ENCODE results near the gene WNK2.
A peak's percentile ranks its signal among the peaks of the same experiment; 100 is the strongest.

Gene WNK2

DNA sequence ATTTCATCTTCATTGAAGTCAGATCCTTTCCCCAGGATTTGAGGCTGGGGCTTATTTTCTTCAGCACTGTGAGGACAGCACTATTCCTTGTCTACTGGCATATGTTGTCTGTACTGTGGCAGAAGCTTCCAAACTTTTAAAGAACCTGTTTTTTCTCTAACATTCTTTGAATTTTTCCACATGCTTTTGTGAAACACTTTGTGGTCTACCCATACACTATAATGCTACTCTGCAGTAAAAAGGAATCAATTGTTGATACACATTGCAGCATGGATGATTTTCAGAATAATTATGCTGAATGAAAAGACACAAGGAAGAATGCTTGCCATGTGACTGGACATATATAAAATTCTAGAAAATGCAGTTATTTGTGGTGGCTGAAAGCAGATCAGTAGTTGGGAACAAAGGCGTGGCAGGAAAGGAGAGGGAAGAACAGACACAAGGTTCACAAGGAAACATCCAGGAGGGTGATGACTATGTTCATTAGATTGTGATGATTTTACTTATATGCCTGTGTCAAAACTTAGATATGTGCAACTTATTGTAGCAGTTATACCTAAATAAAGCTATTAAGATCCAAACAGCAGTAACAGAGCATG lies 96.8 kb downstream of the WNK2 start:
- DNase-seq, result no peak

DNA sequence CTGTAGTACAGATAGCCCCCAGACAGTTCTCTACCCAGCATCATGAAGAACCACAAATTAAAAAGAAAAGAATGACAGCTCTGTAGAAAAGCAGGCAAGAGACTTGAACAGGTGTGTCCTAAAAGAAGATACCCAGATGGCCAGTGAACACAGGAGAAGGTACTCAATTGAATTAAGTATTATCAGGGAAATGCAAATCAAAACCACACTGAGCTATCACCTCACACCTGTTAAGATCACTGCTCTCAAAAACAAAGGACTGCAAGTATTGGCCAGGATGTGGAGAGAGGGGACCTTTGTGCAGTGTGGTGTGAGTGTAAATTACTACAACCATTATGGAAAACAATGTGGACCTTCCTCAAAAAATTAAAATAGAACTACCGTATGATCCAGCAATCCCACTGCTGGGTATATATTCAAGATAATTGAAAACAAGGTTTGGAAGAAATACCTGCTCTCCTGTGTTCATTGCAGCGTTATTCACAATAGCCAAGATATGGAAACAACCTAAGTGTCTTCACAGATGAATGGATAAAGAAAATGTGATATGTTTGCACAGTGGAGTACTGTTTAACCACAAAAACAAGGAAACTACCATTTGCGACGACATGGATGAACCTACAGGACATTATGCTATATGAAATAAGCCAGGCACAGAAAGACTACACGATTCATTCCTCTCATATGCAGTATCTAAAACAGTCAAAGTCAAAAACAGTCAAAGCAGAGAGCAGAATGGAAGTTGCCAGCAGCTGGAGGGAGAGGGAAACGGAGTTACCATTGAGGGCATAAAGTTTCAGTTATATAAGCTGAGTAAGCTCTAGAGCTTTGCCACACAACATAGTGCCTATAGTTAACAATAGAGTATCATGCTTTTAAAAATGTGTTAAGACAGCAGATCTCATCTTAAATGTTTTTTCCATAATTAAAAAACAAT lies 102.6 kb downstream of the WNK2 start:
- DNase-seq, result peak; percentile 61

DNA sequence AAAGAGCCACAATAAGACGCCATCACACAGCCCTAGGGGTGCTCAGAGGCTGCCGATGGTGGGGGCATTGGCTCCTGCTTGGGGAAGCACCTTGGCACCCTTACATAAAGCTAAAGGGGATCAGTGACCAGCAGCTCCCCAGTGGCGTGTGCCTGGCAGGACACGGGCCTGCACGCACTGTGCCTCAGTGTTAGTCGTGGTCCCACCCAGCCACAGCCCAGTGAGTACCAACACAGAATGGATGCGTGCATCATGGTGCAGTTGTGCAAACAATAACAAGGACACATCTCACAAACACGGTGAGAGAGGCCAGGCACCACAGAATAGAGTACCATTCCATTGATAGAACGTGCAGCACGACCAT lies 103.2 kb downstream of the WNK2 start:
- no peak for DNase-seq

DNA sequence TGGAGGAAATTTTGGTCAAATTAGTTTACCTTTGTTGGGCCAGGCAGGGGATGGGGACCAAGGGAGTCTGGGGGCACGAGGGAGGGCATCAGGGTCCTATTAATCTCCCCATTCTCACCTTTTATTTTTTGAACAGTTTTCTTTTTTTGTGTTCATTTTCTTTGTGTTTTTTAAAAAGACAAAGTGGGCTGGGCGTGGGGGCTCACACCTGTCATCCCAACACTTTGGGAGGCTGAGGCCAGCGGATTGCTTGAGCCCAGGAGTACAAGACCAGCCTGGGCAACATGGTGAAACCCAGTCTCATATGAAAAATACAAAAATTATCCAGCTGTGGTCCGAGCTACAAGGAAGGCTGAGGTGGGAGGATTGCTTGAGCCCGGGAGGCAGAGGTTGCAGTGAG lies 103.7 kb downstream of the WNK2 start:
- DNase-seq, result no peak

DNA sequence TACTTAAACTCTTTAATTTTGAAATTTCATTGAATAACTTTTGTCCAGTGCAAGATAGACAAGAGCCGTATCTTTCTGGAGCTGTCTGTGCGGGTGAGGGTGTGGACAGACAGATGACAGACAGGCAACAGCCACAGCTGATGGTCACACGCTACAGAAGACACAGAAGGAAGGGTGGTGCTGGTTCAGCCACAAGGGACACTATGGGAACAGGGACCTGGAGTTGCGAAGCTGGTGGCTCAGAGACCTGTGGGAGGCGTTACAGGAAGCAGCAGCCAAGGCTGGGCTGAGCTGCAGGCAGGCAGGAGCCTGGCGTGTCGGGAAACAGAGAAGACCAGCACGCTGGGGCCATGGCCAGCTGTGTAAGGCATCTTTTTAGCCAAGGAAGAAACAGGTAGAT lies 104.4 kb downstream of the WNK2 start:
- no peak for DNase-seq

DNA sequence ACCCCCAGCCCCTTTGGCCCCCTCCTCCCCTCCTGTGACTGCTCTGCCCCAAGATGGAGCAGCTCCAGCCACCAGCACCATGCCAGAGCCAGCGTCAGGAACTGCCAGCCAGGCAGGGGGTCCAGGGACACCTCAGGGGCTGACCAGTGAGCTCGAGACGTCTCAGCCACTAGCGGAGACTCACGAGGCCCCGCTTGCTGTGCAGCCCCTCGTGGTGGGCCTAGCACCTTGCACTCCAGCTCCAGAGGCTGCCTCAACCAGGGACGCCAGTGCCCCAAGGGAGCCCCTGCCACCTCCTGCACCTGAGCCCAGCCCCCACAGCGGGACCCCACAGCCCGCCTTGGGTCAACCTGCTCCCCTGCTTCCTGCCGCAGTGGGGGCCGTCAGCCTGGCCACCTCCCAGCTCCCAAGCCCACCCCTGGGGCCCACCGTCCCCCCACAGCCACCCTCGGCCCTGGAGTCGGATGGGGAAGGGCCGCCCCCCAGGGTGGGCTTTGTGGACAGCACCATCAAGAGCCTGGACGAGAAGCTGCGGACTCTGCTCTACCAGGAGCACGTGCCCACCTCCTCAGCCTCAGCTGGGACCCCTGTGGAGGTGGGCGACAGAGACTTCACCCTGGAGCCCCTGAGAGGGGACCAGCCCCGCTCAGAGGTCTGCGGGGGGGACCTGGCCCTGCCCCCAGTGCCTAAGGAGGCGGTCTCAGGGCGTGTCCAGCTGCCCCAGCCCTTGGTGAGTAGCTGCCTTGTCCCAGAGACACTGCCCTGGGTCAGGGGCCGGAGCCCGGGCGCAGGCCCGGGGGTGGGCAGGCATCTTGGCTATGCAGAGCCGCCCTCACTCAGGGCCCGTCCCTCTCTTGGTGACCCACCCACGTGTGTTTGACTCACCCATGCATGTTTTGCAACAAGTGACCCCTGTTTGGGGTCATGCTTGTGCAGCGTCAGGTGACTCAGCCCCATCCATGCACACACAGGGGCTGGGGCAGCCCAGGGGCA lies 105.2 kb downstream of the WNK2 start:
- no peak for DNase-seq

DNA sequence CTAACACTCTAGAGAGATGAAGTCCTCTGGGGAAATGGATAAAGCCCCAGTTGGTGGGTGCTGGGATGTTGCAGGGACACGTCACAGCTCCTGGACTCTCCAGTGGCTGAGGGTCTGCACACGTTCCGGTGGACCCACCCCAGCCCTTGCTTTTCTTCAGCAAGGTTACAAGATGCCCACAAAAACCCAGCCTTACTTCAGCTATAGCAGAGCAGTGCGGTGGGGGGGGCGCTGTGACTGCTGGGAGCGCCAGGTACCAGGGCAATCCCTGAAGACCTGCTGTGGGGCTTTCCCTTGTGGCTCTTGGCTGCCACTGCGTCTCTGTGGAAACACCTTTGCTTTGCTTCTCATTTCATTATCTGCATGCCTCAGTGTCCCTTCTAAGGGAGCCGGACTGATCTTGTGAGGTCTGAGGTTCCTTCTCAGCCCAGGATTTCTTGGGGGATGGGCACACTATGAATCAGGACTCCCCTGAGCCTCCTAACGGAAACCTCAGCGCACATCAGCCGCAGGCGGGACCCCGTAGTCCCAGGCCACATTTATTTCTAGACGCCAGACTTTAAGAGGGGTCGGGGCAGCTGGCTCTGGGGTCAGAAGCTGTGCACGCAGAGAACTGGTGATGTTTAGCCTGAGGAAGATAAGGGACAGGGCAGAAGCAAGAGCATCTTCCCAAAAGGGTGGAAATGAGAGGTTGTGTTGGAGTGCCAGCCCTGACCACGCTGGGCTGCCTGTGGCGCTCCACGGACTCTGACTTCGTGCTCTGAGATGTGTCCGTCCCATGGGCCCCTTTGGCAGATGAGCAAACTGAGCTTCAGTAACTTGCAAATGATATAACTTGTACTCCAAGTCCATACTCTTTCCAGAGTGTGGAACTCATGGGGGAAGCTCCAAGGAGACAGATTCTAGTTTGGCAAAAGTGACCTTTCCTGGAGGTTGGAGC lies 106.8 kb downstream of the WNK2 start:
- DNase-seq, result no peak

DNA sequence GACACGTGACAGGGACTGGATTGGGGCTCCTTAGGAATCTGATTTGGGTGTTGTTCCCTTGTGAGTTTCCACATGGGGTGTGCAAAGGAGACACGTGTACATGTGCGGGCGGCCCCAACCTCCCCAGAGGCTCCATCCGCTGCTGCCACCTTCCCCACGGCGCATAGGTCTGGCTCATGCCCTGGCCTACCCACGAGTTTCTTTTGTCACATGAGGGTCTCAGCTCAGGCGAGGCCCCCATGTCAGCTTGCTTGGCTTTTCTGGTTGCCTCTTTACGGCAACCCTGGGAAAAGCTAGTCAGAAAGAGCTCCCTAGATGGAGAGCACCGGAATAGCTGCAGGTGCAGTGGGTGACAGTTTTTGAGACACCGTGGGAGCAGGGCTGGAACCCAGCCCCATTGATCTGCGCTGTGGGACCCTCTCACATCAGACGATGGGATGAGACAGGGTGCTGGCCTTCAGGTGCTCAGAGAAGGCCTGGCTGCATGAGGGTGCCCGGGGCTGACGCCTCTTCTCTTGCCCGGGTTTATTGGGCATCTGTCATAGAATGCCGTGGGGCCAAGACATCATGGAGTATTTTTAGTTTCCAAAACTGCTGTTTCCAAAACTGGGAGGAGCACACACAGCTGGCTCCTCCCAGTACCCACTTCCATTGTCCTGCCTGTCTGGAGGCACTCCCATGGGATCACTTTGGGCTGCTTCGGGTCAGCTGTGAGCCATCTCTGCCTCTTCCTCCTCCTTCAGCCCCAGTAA lies 107.8 kb downstream of the WNK2 start:
- DNase-seq, result no peak

DNA sequence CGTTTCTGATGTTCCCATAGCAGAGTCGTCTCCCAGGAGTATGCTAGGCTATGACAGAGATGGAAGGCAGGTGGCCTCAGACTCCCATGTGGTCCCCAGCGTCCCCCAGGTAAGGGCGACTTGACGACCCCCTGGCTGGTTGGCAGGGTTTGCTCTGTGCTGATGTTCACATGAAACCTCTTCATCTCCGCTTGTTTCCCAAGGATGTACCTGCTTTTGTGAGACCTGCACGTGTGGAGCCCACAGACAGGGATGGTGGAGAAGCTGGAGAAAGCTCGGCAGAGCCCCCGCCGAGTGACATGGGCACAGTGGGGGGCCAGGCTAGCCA lies 108.3 kb downstream of the WNK2 start:
- no peak for DNase-seq

DNA sequence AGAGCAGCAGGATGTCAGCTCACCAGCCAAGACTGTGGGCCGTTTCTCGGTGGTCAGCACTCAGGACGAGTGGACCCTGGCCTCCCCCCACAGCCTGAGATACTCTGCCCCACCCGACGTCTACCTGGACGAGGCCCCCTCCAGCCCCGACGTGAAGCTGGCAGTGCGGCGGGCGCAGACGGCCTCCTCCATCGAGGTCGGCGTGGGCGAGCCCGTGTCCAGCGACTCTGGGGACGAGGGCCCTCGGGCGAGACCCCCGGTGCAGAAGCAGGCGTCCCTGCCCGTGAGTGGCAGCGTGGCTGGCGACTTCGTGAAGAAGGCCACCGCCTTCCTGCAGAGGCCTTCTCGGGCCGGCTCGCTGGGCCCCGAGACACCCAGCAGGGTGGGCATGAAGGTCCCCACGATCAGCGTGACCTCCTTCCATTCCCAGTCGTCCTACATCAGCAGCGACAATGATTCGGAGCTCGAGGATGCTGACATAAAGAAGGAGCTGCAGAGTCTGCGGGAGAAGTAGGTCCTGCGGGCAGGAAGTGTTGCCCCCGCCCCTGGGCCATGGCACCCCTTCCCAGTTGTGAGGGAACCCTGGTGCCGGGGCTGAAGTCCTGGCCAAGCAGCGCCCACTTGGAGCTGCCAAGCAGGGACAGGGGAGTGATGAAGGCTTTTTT lies 108.9 kb downstream of the WNK2 start:
- DNase-seq, result no peak

DNA sequence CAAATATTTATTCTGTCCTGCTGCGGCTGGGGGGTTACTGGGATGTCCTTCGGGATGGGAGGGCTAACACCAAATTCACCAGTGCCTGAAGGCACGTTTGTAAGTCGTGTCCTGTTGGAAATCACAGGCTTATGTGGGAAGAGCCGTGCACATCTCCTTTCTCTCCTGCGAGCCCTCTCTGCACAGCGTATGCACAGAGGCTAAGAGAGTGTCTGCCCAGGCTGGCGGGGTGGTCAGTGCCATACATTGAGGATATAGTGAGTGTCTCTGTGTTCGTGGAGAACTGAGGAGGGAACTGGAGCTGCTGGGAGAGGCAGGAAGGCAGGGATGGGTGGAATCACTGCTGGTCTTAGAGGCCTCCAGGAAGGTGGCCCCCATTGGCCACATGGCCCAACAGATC lies 110.1 kb downstream of the WNK2 start:
- DNase-seq, result no peak

DNA sequence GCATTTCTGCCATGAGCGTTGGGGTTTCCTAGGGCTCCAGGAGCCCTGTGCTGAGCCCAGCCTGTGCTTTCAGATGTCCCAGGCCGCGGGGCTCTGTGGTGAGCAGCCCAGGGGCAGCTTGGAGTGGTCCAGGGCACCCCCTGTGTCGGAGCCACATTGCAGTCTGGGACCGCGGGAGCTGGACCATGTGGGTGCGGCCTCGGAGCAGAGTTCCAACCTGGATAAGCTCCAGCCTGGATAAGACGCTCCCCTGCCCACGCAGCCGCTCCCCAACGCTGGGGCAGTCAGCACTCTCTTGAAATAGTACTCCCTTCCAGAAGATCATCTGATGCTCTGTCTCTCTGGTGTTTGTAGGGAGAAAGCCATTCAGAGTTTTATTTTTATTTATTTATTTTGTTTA lies 111.1 kb downstream of the WNK2 start:
- no peak for DNase-seq

DNA sequence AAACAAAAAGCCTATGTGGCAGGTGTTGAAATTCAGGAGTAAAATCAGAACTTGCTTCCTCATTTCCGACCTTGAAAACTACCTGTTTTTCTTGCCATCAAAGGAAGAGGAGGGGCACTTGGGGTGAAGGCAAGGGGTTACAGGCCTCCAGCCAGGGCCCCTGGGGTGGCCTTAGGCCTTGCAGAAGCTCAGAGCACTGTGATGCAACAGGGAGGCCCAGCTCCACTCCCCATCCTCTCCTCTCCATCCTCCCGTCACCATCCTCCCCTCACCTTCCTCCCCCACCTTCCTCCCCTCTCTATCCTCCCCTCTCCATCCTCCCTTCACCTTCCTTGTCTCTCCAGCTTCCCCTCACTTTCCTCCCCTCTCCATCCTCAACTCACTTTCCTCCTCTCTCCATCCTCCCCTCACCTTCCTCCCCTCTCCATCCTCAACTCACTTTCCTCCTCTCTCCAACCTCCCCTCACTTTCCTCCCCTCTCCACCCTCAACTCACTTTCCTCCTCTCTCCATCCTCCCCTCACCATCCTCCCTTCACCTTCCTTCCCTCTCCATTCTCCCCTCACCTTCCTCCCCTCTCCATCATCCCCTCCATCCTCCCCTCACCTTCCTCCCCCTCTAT lies 111.6 kb downstream of the WNK2 start:
- no peak for DNase-seq

DNA sequence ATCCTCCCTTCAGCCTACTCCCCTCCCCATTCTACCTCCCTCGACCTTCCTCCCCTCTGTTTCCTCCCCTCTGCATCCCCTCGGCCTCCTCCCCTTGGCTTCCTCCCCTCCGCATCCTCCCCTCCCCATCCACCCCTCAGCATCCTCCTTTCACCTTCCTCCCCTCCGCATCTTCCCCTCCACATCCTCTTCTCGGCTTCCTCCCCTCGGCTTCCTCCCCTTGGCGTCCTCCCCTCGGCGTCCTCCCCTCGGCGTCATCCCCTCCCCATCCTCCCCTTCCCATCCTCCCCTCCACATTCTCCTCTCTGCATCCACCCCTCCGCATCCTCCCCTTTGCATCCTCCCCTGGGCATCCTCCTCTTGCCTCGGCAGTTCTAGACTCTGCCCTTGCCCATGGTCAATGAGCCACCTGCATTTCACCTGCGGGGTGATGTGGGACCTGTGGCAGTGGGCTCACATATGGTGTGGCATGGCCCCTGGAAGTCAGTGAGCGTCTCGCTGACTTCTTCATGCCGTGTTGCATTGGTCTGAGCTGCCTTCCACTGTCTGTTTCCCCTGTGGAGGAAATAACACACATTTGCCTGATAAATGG lies 113.0 kb downstream of the WNK2 start:
- no peak for DNase-seq

DNA sequence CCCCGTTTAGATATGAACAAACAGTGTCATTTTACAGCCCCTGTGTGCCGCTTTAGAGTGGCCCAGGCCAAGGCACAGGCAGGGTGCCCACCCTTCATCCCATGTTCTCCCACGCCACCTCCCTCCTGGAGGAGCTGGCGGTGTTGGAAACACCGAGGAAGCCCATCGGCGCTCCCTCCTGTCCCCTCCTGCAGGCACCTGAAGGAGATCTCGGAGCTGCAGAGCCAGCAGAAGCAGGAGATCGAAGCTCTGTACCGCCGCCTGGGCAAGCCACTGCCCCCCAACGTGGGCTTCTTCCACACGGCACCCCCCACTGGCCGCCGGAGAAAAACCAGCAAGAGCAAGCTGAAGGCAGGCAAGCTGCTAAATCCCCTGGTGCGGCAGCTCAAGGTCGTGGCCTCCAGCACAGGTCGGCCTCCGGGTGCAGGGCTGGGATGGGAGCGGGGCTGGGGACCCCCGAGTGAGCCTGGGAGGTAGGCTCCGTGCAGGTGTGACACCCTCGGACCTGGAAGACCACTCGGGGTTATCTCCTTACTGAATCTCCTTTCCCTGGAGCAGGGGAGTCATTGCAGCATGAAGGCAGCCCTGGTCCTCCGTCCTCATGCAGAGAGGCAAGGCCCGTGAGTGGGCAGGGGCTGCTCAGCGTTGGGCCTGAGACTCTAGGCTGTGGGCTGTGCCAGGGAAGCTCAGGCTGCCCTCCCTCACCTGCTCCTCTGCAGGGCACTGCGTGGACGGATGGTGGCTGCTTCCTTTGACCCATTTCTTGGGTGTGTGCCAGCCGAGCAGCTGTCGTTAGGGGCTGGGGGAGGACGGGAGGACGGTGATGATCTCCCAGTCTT lies 113.9 kb downstream of the WNK2 start:
- peak; percentile 51 for DNase-seq

DNA sequence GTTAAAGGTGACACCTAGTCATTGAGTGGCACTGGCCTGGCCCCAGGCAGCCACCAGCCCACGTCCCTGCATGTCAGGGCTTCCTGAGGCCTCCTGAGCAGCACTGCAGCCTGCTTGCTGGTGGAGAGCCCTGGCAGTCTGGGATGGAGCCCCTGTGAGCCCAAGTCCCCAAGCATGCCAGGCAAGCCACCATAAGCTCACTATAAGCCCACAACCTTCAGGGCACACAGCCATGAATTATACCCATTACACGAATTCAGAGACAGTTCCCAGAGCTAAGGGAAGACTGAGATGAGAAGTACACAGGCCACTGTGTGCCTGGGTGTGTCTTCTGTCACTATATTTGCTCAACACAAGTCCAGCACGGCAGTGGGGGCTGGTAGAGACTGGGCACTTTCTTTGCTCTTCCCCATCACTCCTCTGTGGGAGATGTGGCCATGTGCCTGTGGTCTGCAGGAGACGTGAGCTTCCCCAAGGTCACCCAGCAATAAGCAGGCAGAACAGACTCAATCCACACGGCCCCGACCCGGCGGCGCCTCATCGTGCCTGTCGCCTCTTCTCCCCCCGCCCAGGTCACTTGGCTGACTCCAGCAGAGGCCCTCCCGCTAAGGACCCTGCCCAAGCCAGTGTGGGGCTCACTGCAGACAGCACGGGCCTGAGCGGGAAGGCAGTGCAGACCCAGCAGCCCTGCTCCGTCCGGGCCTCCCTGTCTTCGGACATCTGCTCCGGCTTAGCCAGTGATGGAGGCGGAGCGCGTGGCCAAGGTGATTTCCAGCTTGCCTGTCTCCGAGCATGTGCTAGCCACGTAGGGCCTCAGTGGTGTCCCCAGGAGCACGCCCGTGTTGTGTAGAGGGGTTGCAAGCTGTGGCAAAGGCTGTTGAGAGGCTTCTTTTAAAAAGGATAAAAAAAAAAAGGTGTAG lies 114.8 kb downstream of the WNK2 start:
- no peak for DNase-seq

DNA sequence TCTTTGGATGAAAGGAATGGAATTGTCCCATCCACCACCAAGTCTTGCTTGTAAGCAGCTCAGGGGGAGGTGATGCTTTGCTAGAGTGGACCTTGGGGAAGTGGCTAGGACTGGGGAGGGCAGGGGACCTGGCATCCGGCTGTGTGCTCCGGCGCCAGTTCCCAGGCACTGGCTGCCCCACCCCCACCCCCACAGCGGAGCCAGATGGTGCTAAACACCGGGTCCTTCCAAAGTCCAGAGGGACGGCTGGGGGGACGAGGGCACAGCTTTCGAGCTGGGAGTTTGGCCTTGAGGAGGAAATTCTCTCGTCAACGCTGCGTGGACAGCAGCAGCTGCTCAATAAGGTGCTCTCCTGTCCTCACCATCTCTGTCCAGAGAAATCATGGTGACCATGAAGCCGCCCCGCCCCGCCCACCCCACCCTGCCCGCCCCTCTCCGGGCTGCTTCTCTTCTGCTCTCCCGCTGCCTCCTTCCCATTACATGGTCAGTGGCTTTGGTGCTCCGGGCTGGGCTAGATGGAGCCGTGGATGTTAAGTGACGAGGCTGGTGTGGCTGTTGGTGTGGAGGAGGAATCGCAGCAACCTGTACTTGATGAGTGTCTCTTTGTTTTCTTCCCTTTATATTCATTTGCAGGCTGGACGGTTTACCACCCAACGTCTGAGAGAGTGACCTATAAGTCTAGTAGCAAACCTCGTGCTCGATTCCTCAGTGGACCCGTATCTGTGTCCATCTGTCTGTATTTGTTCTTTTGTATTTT lies 115.7 kb downstream of the WNK2 start:
- DNase-seq, result no peak

Data from DMS153 (cell line).